ENCODE results near the gene C17orf107.
"Not testable (repeated sequence)": the region's sequence is repeated elsewhere in the genome, so short reads cannot be mapped to it uniquely, and the experiment has no call there.

The C17orf107 gene

GRCh38 chr17:4900231-4901107 is 1.1 kb downstream of the C17orf107 start:
- peak; percentile 13 to 47 for DNase-seq (ENCODE audit: low read depth in 2 of 2)

GRCh38 chr17:4901108-4901647 is 1.8 kb downstream of the C17orf107 start:
- no peak for DNase-seq (ENCODE audit: low read depth in 2 of 2)

- DNase-seq (ENCODE audit: low read depth in 2 of 2) = no peak
Observed at GRCh38 chr17:4901648-4902344, 2.5 kb downstream of the C17orf107 start.

- DNase-seq (ENCODE audit: low read depth in 2 of 2) = no peak
Observed at GRCh38 chr17:4902540-4902939, 3.2 kb downstream of the C17orf107 start.

- peak; percentile 52 to 67 for DNase-seq (ENCODE audit: low read depth in 2 of 2)
Observed at GRCh38 chr17:4903051-4903818, 3.9 kb downstream of the C17orf107 start, which contains the start of gene CHRNE. Gene CHRNE, minus strand, starts transcription at chr17:4903098. Its CDS starts 35 bp downstream, at chr17:4903063.

GRCh38 chr17:4906642-4907041 is 7.3 kb downstream of the C17orf107 start:
- DNase-seq (ENCODE audit: low read depth in 2 of 2) = not testable (repeated sequence)

GRCh38 chr17:4908301-4908700 is 9.0 kb downstream of the C17orf107 start:
- DNase-seq (ENCODE audit: low read depth in 2 of 2) = no peak

GRCh38 chr17:4908711-4909496 is 9.6 kb downstream of the C17orf107 start:
- peak; percentile 51 to 56 for DNase-seq (ENCODE audit: low read depth in 2 of 2)

- no peak for DNase-seq (ENCODE audit: low read depth in 2 of 2)
Observed at GRCh38 chr17:4913994-4914393, 14.7 kb downstream of the C17orf107 start.

GRCh38 chr17:4914551-4914950 is 15.2 kb downstream of the C17orf107 start:
- not testable (repeated sequence) for DNase-seq (ENCODE audit: low read depth in 2 of 2)

- no peak for DNase-seq (ENCODE audit: low read depth in 2 of 2)
Observed at GRCh38 chr17:4919511-4920047, 20.2 kb downstream of the C17orf107 start.

- DNase-seq (ENCODE audit: low read depth in 2 of 2) = no peak
Observed at GRCh38 chr17:4920351-4921048, 21.2 kb downstream of the C17orf107 start.

GRCh38 chr17:4921320-4921719 is 22.0 kb downstream of the C17orf107 start:
- no peak for DNase-seq (ENCODE audit: low read depth in 2 of 2)

GRCh38 chr17:4926577-4927335 is 27.4 kb downstream of the C17orf107 start:
- DNase-seq (ENCODE audit: low read depth in 2 of 2) = not testable (repeated sequence)

- no peak for DNase-seq (ENCODE audit: low read depth in 2 of 2)
Observed at GRCh38 chr17:4928881-4929280, 29.5 kb downstream of the C17orf107 start.

- no peak for DNase-seq (ENCODE audit: low read depth in 2 of 2)
Observed at GRCh38 chr17:4931963-4932362, 32.6 kb downstream of the C17orf107 start, which contains the start of gene GP1BA. Gene GP1BA, plus strand, starts transcription at chr17:4932277. Its CDS starts 328 bp downstream, at chr17:4932605.

- no peak for DNase-seq (ENCODE audit: low read depth in 2 of 2)
Observed at GRCh38 chr17:4932756-4933155, 33.4 kb downstream of the C17orf107 start.

- no peak for DNase-seq (ENCODE audit: low read depth in 2 of 2)
Observed at GRCh38 chr17:4933646-4934045, 34.3 kb downstream of the C17orf107 start.

Data from stimulated activated CD8-positive, alpha-beta memory T cell treated with anti-CD3 and anti-CD28 coated beads, Interleukin-7, amount 100 ng/mL, for 4 hours (primary cell).